BJ (cell line): ENCODE results near the gene JAKMIP1. TPM values are rescaled to one million over a fixed set of nuclear protein-coding genes. Genes with fewer than 3 reads are reported as not detected.

Experiments
- CTCF ChIA-PET: fragments of 350-600 bp; formaldehyde crosslinking; extraction: SDS; loops from one replicate; lab custom pipeline; 2021; ENCODE audit warnings: antibody characterized with exemption, inconsistent platforms; lab: Yijun Ruan, JAX
- POLR2A ChIA-PET: fragments of 300-600 bp; sonication (Branson Sonifier 250); formaldehyde crosslinking; extraction: SDS; loops from one replicate; lab custom pipeline; 2021; ENCODE audit warnings: antibody characterized with exemption; lab: Charles Lee
- DNase-seq: peaks from one replicate; pipeline ENCODE4 v3.0.0-alpha.2; 2011; ENCODE audit warnings: low read depth
- H3K27me3 ChIP-seq: 2 replicates; pipeline ENCODE4 v1.6.0; 2011; ENCODE audit warnings: low read length; ENCODE audit not compliant: control insufficient read depth, insufficient read depth
- H3K36me3 ChIP-seq: 2 replicates; pipeline ENCODE4 v1.5.1; 2011; ENCODE audit warnings: low read length; ENCODE audit not compliant: control insufficient read depth, insufficient read depth
- H3K4me3 ChIP-seq: 2 replicates; pipeline ENCODE4 v1.5.1; 2011; ENCODE audit warnings: low read depth, mild to moderate bottlenecking, control low read depth, low read length
- polyA plus RNA-seq: library from polyadenylated mRNA; depleted of rRNA; stranded (reverse); fragments of >200 nt; gene quantifications from 2 replicates; pipeline ENCODE4 v1.2.3, GENCODE V29; 2011
- TF ChIP-seq, protein P1 (sequence below): IDR thresholded peaks from 2 replicates; pipeline ENCODE4 v1.5.1; 2011; ENCODE audit warnings: low read depth, mild to moderate bottlenecking, control low read depth, inconsistent platforms, low read length, moderate library complexity; ENCODE audit not compliant: insufficient read depth

JAKMIP1 gene
- polyA plus RNA-seq, 1 experiment = not detected

GRCh38 chr4:5991405-5991804 lies 208.9 kb downstream of the JAKMIP1 start:
- Histone ChIP-seq H3K36me3 (no peaks in the 10 kb centered on the region), H3K27me3 (no peaks in the 10 kb centered on the region), H3K4me3 (no peak overlapping the region)
- TF ChIP-seq, protein P1, sequence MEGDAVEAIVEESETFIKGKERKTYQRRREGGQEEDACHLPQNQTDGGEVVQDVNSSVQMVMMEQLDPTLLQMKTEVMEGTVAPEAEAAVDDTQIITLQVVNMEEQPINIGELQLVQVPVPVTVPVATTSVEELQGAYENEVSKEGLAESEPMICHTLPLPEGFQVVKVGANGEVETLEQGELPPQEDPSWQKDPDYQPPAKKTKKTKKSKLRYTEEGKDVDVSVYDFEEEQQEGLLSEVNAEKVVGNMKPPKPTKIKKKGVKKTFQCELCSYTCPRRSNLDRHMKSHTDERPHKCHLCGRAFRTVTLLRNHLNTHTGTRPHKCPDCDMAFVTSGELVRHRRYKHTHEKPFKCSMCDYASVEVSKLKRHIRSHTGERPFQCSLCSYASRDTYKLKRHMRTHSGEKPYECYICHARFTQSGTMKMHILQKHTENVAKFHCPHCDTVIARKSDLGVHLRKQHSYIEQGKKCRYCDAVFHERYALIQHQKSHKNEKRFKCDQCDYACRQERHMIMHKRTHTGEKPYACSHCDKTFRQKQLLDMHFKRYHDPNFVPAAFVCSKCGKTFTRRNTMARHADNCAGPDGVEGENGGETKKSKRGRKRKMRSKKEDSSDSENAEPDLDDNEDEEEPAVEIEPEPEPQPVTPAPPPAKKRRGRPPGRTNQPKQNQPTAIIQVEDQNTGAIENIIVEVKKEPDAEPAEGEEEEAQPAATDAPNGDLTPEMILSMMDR = no peak
- ChIA-PET POLR2A (no interaction called here), CTCF (no interaction called here)
- DNase-seq = no peak

- TF ChIP-seq, protein P1 = no peak
- ChIA-PET POLR2A (no interaction called here), CTCF (no interaction called here)
- no peak for DNase-seq
- Histone ChIP-seq H3K27me3 (no peaks in the 10 kb centered on the region), H3K36me3 (no peaks in the 10 kb centered on the region), H3K4me3 (no peak overlapping the region)
Measured at GRCh38 chr4:5990446-5991160, 209.7 kb downstream of the JAKMIP1 start.

- no peaks in the 10 kb centered on the region for H3K27me3 ChIP-seq
- no peak for DNase-seq
- TF ChIP-seq, protein P1 = no peak
- ChIA-PET POLR2A (no interaction called here), CTCF (interaction anchor here (1.9 kb wide), 1 partner anchor 9 kb away, joined by 13 read pairs; no protein-coding TSS in a partner anchor)
- H3K36me3 ChIP-seq = no peaks in the 10 kb centered on the region
- no peak overlapping the region for H3K4me3 ChIP-seq
Measured at GRCh38 chr4:5989236-5990225, 210.8 kb downstream of the JAKMIP1 start.

GRCh38 chr4:5988086-5988845 lies 212.1 kb downstream of the JAKMIP1 start:
- H3K36me3 ChIP-seq = no peaks in the 10 kb centered on the region
- POLR2A ChIA-PET = no interaction called here
- H3K4me3 ChIP-seq = no peak overlapping the region
- no peaks in the 10 kb centered on the region for H3K27me3 ChIP-seq
- no peak for DNase-seq
- TF ChIP-seq, protein P1 = no peak
- CTCF ChIA-PET = interaction anchor here (1.9 kb wide), 1 partner anchor 10 kb away, joined by 13 read pairs; no protein-coding TSS in a partner anchor
